T-helper 2 cell treated with Interferon-gamma antibody and Interleukin-4, amounts not matched to agents 5 μg/mL and 100 μg/mL, for 36 hours (primary cell): ENCODE results near the gene MAST2.
A peak's percentile ranks its signal among the peaks of the same experiment; 100 is the strongest.
"Not testable (repeated sequence)": the region's sequence is repeated elsewhere in the genome, so short reads cannot be mapped to it uniquely, and the experiment has no call there.

Experiments
- DNase-seq: peaks from one replicate; pipeline ENCODE4 v3.0.0; 2021; ENCODE audit warnings: low spot score
- H3K27ac Mint-ChIP-seq: one replicate; pipeline ENCODE4 v1.8.0; 2021; ENCODE audit warnings: mild to moderate bottlenecking, mixed read lengths
- H3K27me3 Mint-ChIP-seq: one replicate; pipeline ENCODE4 v1.8.0; 2021; ENCODE audit warnings: low read depth, mixed read lengths
- H3K36me3 Mint-ChIP-seq: one replicate; pipeline ENCODE4 v1.8.0; 2021; ENCODE audit warnings: low read depth, mixed read lengths
- H3K4me1 Mint-ChIP-seq: one replicate; pipeline ENCODE4 v1.8.0; 2021; ENCODE audit warnings: low read depth, mixed read lengths
- H3K4me3 Mint-ChIP-seq: one replicate; pipeline ENCODE4 v1.8.0; 2022; ENCODE audit warnings: mild to moderate bottlenecking, moderate library complexity, mixed read lengths
- H3K9me3 Mint-ChIP-seq: one replicate; pipeline ENCODE4 v1.8.0; 2021; ENCODE audit warnings: mixed read lengths

MAST2 gene

DNA sequence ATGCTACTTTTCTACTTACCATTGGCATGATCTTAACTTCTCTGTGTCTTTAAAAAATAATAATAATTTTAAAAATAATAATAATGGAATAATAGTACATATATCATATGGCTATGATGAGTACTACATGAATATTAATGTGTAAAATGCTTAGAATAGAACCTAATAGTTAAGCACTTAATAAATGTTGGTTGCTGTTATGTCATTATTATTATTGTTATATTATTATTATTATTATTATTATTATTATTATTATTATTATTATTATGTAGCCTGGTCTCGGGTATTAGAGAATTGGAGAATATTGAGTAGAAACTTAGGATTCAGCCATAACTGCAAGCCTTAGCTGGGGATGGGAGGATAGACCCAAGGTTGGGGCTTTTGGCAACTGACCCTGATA is 108.2 kb downstream of the MAST2 start:
- no peaks in the 10 kb centered on the region for H3K36me3 Mint-ChIP-seq
- no peak overlapping the region for H3K27ac Mint-ChIP-seq
- no peaks in the 10 kb centered on the region for H3K27me3 Mint-ChIP-seq
- H3K4me1 Mint-ChIP-seq, result no peaks in the 10 kb centered on the region
- no peaks in the 10 kb centered on the region for H3K9me3 Mint-ChIP-seq
- DNase-seq, result no peak
- H3K4me3 Mint-ChIP-seq, result no peak overlapping the region

GRCh38 chr1:45913183-45913683 is 109.8 kb downstream of the MAST2 start:
- no peak overlapping the region for H3K27ac Mint-ChIP-seq
- DNase-seq, result peak; percentile 5
- no peaks in the 10 kb centered on the region for H3K27me3 Mint-ChIP-seq
- H3K4me1 Mint-ChIP-seq, result no peaks in the 10 kb centered on the region
- no peaks in the 10 kb centered on the region for H3K9me3 Mint-ChIP-seq
- H3K36me3 Mint-ChIP-seq, result no peaks in the 10 kb centered on the region
- H3K4me3 Mint-ChIP-seq, result no peak overlapping the region

GRCh38 chr1:45913731-45914501 is 110.5 kb downstream of the MAST2 start:
- H3K36me3 Mint-ChIP-seq, result no peaks in the 10 kb centered on the region
- H3K4me1 Mint-ChIP-seq, result no peaks in the 10 kb centered on the region
- H3K9me3 Mint-ChIP-seq, result no peaks in the 10 kb centered on the region
- no peak overlapping the region for H3K27ac Mint-ChIP-seq
- H3K27me3 Mint-ChIP-seq, result no peaks in the 10 kb centered on the region
- H3K4me3 Mint-ChIP-seq, result no peak overlapping the region
- no peak for DNase-seq

DNA sequence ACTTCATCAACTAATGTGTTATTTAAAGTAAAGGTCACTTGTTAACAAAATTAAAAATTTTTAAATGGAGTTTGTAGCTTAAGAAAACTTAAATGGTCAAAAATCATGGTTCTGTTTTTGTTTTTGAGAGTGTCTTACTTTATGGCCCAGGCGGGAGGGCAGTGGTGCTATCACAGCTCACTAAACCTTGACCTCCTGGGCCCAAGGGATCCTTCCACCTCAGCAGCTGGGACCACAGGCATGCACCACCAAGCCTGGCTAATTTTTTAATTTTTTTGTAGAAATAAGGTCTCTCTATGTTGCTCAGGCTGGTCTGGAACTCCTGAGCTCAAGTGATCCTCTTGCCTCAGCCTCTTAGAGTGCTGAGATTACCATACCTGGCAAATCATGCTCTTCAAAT is 111.4 kb downstream of the MAST2 start:
- no peaks in the 10 kb centered on the region for H3K36me3 Mint-ChIP-seq
- no peaks in the 10 kb centered on the region for H3K27me3 Mint-ChIP-seq
- no peak overlapping the region for H3K27ac Mint-ChIP-seq
- no peak for DNase-seq
- H3K4me1 Mint-ChIP-seq, result no peaks in the 10 kb centered on the region
- H3K4me3 Mint-ChIP-seq, result no peak overlapping the region
- H3K9me3 Mint-ChIP-seq, result no peaks in the 10 kb centered on the region

GRCh38 chr1:45922374-45922773 is 119.0 kb downstream of the MAST2 start:
- H3K4me1 Mint-ChIP-seq, result no peaks in the 10 kb centered on the region
- H3K4me3 Mint-ChIP-seq, result no peak overlapping the region
- no peaks in the 10 kb centered on the region for H3K27me3 Mint-ChIP-seq
- H3K27ac Mint-ChIP-seq, result no peak overlapping the region
- H3K36me3 Mint-ChIP-seq, result no peaks in the 10 kb centered on the region
- H3K9me3 Mint-ChIP-seq, result no peaks in the 10 kb centered on the region
- no peak for DNase-seq

DNA sequence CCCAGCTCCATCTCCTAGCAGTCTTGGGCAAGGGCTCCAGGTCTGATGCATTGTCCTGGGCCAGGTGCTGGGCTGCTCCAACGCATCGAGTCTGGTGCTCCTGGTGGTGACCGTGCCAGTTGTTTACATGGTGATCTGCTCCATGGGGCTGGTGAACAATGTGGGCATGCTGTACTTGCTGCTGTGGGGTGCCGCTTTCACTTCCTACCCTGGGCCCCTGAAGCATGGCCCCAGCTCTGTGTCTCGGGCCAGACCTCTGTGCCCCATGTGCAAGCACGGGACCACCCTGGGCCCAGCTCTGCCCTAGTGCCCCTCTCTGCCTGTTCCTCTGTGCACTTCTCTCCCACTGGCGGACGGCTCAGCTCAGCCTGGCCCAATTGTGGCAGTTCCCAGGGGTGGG is 119.4 kb downstream of the MAST2 start:
- H3K4me1 Mint-ChIP-seq, result no peaks in the 10 kb centered on the region
- no peak overlapping the region for H3K4me3 Mint-ChIP-seq
- no peak overlapping the region for H3K27ac Mint-ChIP-seq
- H3K36me3 Mint-ChIP-seq, result no peaks in the 10 kb centered on the region
- no peaks in the 10 kb centered on the region for H3K27me3 Mint-ChIP-seq
- no peak for DNase-seq
- no peaks in the 10 kb centered on the region for H3K9me3 Mint-ChIP-seq

GRCh38 chr1:45923343-45923742 is 119.9 kb downstream of the MAST2 start:
- no peaks in the 10 kb centered on the region for H3K9me3 Mint-ChIP-seq
- H3K4me1 Mint-ChIP-seq, result no peaks in the 10 kb centered on the region
- DNase-seq, result no peak
- no peaks in the 10 kb centered on the region for H3K36me3 Mint-ChIP-seq
- H3K4me3 Mint-ChIP-seq, result no peak overlapping the region
- H3K27me3 Mint-ChIP-seq, result no peaks in the 10 kb centered on the region
- no peak overlapping the region for H3K27ac Mint-ChIP-seq

DNA sequence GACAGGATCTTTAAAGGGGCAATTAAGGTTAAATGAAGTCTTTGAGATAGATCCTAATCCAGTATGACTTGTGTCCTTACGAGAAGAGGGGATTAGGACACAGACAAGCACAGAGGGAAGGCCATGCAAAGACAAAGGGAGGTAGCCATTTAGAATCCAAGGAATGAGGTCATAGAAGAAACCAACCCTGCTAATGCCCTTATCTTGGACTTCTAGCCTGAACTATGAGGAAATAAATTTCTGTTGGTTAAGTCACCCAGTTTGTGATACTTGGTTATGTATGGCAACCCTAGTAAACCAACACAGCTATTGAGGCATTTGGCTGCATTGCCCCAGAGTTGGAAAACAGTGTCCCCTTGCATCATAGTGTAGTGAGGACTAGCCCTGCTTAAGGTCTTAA is 121.3 kb downstream of the MAST2 start:
- Mint-ChIP-seq H3K36me3 (no peaks in the 10 kb centered on the region), H3K27me3 (no peaks in the 10 kb centered on the region), H3K9me3 (no peaks in the 10 kb centered on the region), H3K4me1 (no peaks in the 10 kb centered on the region), H3K27ac (no peak overlapping the region), H3K4me3 (no peak overlapping the region)
- DNase-seq, result no peak

- Mint-ChIP-seq H3K27ac (no peak overlapping the region), H3K9me3 (no peaks in the 10 kb centered on the region), H3K27me3 (no peaks in the 10 kb centered on the region), H3K4me3 (no peak overlapping the region), H3K4me1 (no peaks in the 10 kb centered on the region), H3K36me3 (no peaks in the 10 kb centered on the region)
- no peak for DNase-seq
Measured at GRCh38 chr1:45925728-45926287, 122.4 kb downstream of the MAST2 start.

GRCh38 chr1:45926330-45926729 is 122.9 kb downstream of the MAST2 start:
- Mint-ChIP-seq H3K4me3 (no peak overlapping the region), H3K36me3 (no peaks in the 10 kb centered on the region), H3K27me3 (no peaks in the 10 kb centered on the region), H3K27ac (no peak overlapping the region), H3K9me3 (no peaks in the 10 kb centered on the region), H3K4me1 (no peaks in the 10 kb centered on the region)
- DNase-seq, result no peak

DNA sequence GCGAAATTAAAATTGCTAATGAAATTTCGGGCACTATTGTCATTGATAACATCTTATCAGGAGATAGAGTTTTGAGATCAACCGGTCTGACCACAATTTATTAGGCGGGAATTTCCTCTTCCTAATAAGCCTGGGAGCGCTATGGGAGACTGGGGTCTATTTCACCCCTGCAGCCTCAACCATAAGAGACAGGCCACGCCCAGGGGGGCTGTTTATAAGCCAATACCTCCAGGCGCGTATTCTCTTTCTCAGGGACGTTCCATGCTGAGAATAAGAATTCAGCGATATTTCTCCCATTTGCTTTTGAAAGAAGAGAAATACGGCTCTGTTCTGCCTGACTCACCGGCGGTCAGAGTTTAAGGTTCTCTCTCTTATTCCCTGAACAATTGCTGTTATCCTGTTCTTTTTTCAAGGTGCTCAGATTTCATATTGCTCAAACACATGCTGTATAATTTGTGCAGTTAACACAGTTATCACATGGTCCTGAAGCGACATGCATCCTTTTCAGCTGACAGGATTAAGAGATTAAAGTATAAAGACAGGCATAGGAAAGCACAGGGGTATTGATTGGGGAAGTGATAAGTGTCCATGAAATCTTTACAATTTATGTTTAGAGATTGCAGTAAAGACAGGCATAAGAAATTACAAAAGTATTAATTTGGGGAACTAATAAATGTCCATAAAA is 124.0 kb downstream of the MAST2 start:
- H3K4me3 Mint-ChIP-seq, H3K27ac Mint-ChIP-seq, H3K9me3 Mint-ChIP-seq: not testable (repeated sequence)

DNA sequence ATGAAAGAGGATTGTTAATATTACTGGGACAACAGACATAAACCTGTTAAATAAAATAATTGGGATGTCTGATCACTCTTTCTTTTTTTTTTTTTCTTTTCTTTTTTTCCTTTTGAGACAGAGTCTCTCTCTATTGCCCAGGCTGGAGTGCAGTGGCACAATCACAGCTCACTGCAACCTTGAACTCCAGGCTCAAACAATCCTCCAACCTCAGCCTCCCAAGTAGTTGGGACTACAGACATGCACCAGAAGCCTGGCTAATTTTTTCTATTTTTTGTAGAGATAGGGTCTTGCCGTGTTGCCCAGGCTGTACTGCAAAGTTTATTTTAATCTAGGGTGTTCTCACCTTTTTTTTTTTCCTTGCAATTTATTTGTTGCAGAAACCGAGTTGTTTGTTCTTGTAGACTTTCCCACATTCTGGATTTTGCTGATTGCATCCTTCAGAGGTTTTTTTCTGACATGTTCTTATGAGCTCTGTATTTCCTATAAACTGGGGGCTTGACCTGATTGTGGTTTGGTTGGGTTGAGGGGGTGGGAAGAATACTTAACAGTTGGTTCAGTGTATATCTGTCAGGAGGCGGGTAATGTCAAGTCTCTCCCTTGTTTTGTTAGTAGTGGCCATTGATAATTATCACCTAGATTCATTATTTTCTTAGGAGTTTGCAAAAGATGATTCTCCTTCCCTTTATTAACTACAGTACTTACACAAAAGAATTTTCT is 125.2 kb downstream of the MAST2 start:
- no peaks in the 10 kb centered on the region for H3K36me3 Mint-ChIP-seq
- H3K4me1 Mint-ChIP-seq, result no peaks in the 10 kb centered on the region
- H3K27me3 Mint-ChIP-seq, result no peaks in the 10 kb centered on the region
- DNase-seq, result no peak
- no peak overlapping the region for H3K4me3 Mint-ChIP-seq
- no peak overlapping the region for H3K27ac Mint-ChIP-seq
- H3K9me3 Mint-ChIP-seq, result no peaks in the 10 kb centered on the region

More for the DNA sequence above, 124.0 kb downstream of the MAST2 start:
- not testable (repeated sequence) for DNase-seq, H3K4me1 Mint-ChIP-seq, H3K36me3 Mint-ChIP-seq, H3K27me3 Mint-ChIP-seq

DNA sequence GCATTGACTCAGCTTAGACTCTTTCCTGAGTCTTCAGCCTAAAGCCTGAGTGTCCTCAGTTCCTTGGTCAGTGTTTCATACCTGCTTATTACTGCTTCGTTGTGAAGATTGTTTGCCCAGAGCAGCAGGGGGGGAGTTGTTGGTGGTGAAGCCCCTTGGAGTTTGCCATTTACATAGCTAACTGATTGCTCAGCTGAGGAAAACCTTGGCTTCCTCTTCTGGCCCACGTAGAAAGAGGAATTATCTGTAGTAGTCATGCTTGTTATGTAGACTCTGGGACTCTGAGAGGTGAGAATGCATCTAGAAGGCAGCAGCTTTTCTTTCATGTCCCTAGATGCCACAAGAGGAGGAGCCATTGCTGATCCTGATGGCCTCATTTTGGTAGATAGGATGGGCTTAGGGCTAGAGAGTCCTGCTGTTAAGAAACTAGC is 125.9 kb downstream of the MAST2 start:
- Mint-ChIP-seq H3K4me1 (no peaks in the 10 kb centered on the region), H3K9me3 (no peaks in the 10 kb centered on the region), H3K27me3 (no peaks in the 10 kb centered on the region), H3K27ac (no peak overlapping the region), H3K36me3 (no peaks in the 10 kb centered on the region), H3K4me3 (no peak overlapping the region)
- DNase-seq, result no peak
